H9 (cell line): Measurements from ENCODE around the gene JPT2. TPM values are rescaled to one million over a fixed set of nuclear protein-coding genes. Genes with fewer than 3 reads are reported as not detected.
"Not testable (repeated sequence)": the region's sequence is repeated elsewhere in the genome, so short reads cannot be mapped to it uniquely, and the experiment has no call there.

Experiments used
- DNase-seq: peaks from one replicate; pipeline ENCODE4 v3.0.0-alpha.2; 2017
- H2AFZ ChIP-seq: one replicate; pipeline ENCODE4 v1.6.1; 2013; ENCODE audit warnings: mild to moderate bottlenecking, low read length, control low read depth, moderate library complexity
- H2AK5ac ChIP-seq: 2 replicates; pipeline ENCODE4 v1.6.1; 2013; ENCODE audit warnings: low read length, control low read depth, mixed read lengths; ENCODE audit not compliant: insufficient read length
- H2BK120ac ChIP-seq: one replicate; pipeline ENCODE4 v1.6.1; 2013; ENCODE audit warnings: low read depth, mild to moderate bottlenecking, low read length, control low read depth, inconsistent platforms; ENCODE audit not compliant: poor library complexity, severe bottlenecking
- H2BK12ac ChIP-seq: 2 replicates; pipeline ENCODE4 v1.6.1; 2013; ENCODE audit warnings: low read length, control low read depth, mixed read lengths, low read depth; ENCODE audit not compliant: insufficient read length
- H2BK15ac ChIP-seq: 2 replicates; pipeline ENCODE4 v1.6.1; 2013; ENCODE audit warnings: low read depth, low read length, control low read depth
- H2BK20ac ChIP-seq: one replicate; pipeline ENCODE4 v1.6.1; 2013; ENCODE audit warnings: low read depth, mild to moderate bottlenecking, low read length, control low read depth, inconsistent platforms; ENCODE audit not compliant: poor library complexity, severe bottlenecking
- H2BK5ac ChIP-seq: 2 replicates; pipeline ENCODE4 v1.6.1; 2013; ENCODE audit warnings: low read length, control low read depth, mixed read lengths; ENCODE audit not compliant: insufficient read length
- H3K14ac ChIP-seq: 2 replicates; pipeline ENCODE4 v1.6.1; 2013; ENCODE audit warnings: low read length, control low read depth; ENCODE audit not compliant: insufficient read depth
- H3K18ac ChIP-seq: 2 replicates; pipeline ENCODE4 v1.6.1; 2013; ENCODE audit warnings: low read depth, mild to moderate bottlenecking, mixed read lengths, low read length, control low read depth; ENCODE audit not compliant: insufficient read length
- H3K23ac ChIP-seq: 2 replicates; pipeline ENCODE4 v1.6.1; 2013; ENCODE audit warnings: low read length, control low read depth, mixed read lengths, low read depth; ENCODE audit not compliant: insufficient read length
- H3K23me2 ChIP-seq: 2 replicates; pipeline ENCODE4 v1.6.1; 2013; ENCODE audit warnings: low read depth, mild to moderate bottlenecking, mixed read lengths, low read length, control low read depth; ENCODE audit not compliant: insufficient read length, poor library complexity, severe bottlenecking
- H3K27ac ChIP-seq: 2 replicates; pipeline ENCODE4 v1.5.1; 2013; ENCODE audit warnings: low read length, control low read depth, mixed read lengths, low read depth; ENCODE audit not compliant: insufficient read length
- H3K27me3 ChIP-seq: 2 replicates; pipeline ENCODE4 v1.6.1; 2013; ENCODE audit warnings: low read length, control low read depth, inconsistent platforms; ENCODE audit not compliant: insufficient read depth
- H3K4ac ChIP-seq: 2 replicates; pipeline ENCODE4 v1.6.1; 2013; ENCODE audit warnings: low read depth, mild to moderate bottlenecking, control low read depth, inconsistent platforms, low read length, moderate library complexity
- H3K4me1 ChIP-seq: 2 replicates; pipeline ENCODE4 v1.6.1; 2013; ENCODE audit warnings: low read length, control low read depth, inconsistent platforms; ENCODE audit not compliant: insufficient read depth
- H3K4me2 ChIP-seq: 2 replicates; pipeline ENCODE4 v1.6.1; 2013; ENCODE audit warnings: low read length, control low read depth, mixed read lengths; ENCODE audit not compliant: insufficient read length, insufficient read depth
- H3K56ac ChIP-seq: 2 replicates; pipeline ENCODE4 v1.6.1; 2013; ENCODE audit warnings: low read depth, mild to moderate bottlenecking, mixed read lengths, low read length, control low read depth; ENCODE audit not compliant: insufficient read length
- H3K79me1 ChIP-seq: 2 replicates; pipeline ENCODE4 v1.6.1; 2013; ENCODE audit warnings: low read depth, mild to moderate bottlenecking, moderate library complexity, low read length, control low read depth, inconsistent platforms; ENCODE audit not compliant: insufficient read depth, poor library complexity, severe bottlenecking
- H3K79me2 ChIP-seq: 2 replicates; pipeline ENCODE4 v1.6.1; 2013; ENCODE audit warnings: low read length, control low read depth, inconsistent platforms; ENCODE audit not compliant: insufficient read depth
- H3K9ac ChIP-seq: 2 replicates; pipeline ENCODE4 v1.6.1; 2013; ENCODE audit warnings: low read length, control low read depth, mixed read lengths; ENCODE audit not compliant: insufficient read length; ENCODE audit errors: extremely low read depth
- H3K9me3 ChIP-seq: one replicate; pipeline ENCODE4 v1.6.1; 2013; ENCODE audit warnings: low read depth, low read length, inconsistent platforms; ENCODE audit not compliant: control insufficient read depth
- H3T11ph ChIP-seq: one replicate; pipeline ENCODE4 v1.6.1; 2013; ENCODE audit warnings: mild to moderate bottlenecking, low read length, control low read depth, inconsistent platforms
- H4K20me1 ChIP-seq: one replicate; pipeline ENCODE4 v1.6.1; 2013; ENCODE audit not compliant: control insufficient read depth, insufficient read length, insufficient read depth
- H4K5ac ChIP-seq: 2 replicates; pipeline ENCODE4 v1.6.1; 2013; ENCODE audit warnings: low read depth, mild to moderate bottlenecking, mixed read lengths, low read length, control low read depth; ENCODE audit not compliant: insufficient read length
- H4K8ac ChIP-seq: replicated peaks from 2 replicates; pipeline ENCODE4 v1.6.1; 2013; ENCODE audit warnings: low read length, control low read depth, mixed read lengths, low read depth; ENCODE audit not compliant: insufficient read length
- H4K91ac ChIP-seq: 2 replicates; pipeline ENCODE4 v1.6.1; 2013; ENCODE audit warnings: low read depth, mild to moderate bottlenecking, moderate library complexity, mixed read lengths, low read length, control low read depth; ENCODE audit not compliant: insufficient read length
- H3K27ac Mint-ChIP-seq, 3 experiments: 2 replicates in 2 of 3; 3 replicates in 1 of 3; pipeline ENCODE4 v1.8.0; 2020 to 2021; ENCODE audit warnings: mixed read lengths in 3 of 3, mild to moderate bottlenecking in 1 of 3, moderate library complexity in 1 of 3
- H3K27me3 Mint-ChIP-seq: 2 replicates; pipeline ENCODE4 v1.8.0; 2021; ENCODE audit warnings: low read depth, mild to moderate bottlenecking, moderate library complexity, mixed read lengths
- H3K36me3 Mint-ChIP-seq, 3 experiments: 2 replicates in 2 of 3; 3 replicates in 1 of 3; pipeline ENCODE4 v1.8.0; 2020 to 2021; ENCODE audit warnings: low read depth in 3 of 3, mixed read lengths in 3 of 3; ENCODE audit not compliant: insufficient read depth in 1 of 3
- H3K4me1 Mint-ChIP-seq, 2 experiments: 2 replicates each; pipeline ENCODE4 v1.8.0; 2020; ENCODE audit warnings: mixed read lengths in 2 of 2
- H3K4me3 Mint-ChIP-seq, 2 experiments: 2 replicates in 1 of 2; 3 replicates in 1 of 2; pipeline ENCODE4 v1.8.0; 2020 to 2021; ENCODE audit warnings: mild to moderate bottlenecking in 2 of 2, mixed read lengths in 2 of 2, moderate library complexity in 1 of 2
- H3K9me3 Mint-ChIP-seq, 2 experiments: 2 replicates in 1 of 2; 3 replicates in 1 of 2; pipeline ENCODE4 v1.8.0; 2020; ENCODE audit warnings: mild to moderate bottlenecking in 2 of 2, mixed read lengths in 2 of 2, moderate library complexity in 1 of 2
- CTCF ChIP-seq: fragments of 200-600 bp; sonication (generic); conservative IDR thresholded peaks from 3 replicates; pipeline ENCODE4 v1.8.0; 2021; ENCODE audit warnings: antibody characterized with exemption, mild to moderate bottlenecking
- WGBS: extraction: QIAGEN DNeasy Blood & Tissue Kit; methylation state at CpG from one replicate; pipeline ENCODE4 v1.1.7; 2013; ENCODE audit warnings: missing lambda C conversion rate, low lambda C conversion rate, mixed read lengths; ENCODE audit not compliant: insufficient read length; ENCODE audit errors: extremely low coverage; 5-methylcytosine and 5-hydroxymethylcytosine counted together
- total RNA-seq: library from RNA; stranded (reverse); gene quantifications from 2 replicates; pipeline ENCODE4 v1.2.1, GENCODE V29; 2021

The JPT2 gene
- total RNA-seq, 1 experiment from 2014 or later: 206 TPM

- no peak overlapping the region for H3K23ac ChIP-seq
- no peak overlapping the region for H3K18ac ChIP-seq
- no peaks in the 10 kb centered on the region for H3K27me3 ChIP-seq
- H3K4ac ChIP-seq: no peak overlapping the region
- peaks cover 4% of the 10 kb centered on the region; the same call in 1 of the 2 replicates for H3K79me2 ChIP-seq
- Mint-ChIP-seq H3K36me3 (peaks cover 0 to under 1% (median under 1%) of the 10 kb centered on the region in 3 experiments; a peak in 2 of 7 replicates), H3K4me3 (no peak overlapping the region), H3K27ac (peak overlapping the region in 2 of 3 experiments; percentile 11 to 44; a peak in 2 of 7 replicates), H3K9me3 (no peaks in the 10 kb centered on the region), H3K4me1 (peaks cover 27% of the 10 kb centered on the region in 2 experiments), H3K27me3 (no peaks in the 10 kb centered on the region)
- no peak overlapping the region for H3K4me2 ChIP-seq
- H3K14ac ChIP-seq: no peak overlapping the region
- no peak overlapping the region for H4K5ac ChIP-seq
- no peak overlapping the region for H2BK12ac ChIP-seq
- H3K79me1 ChIP-seq: peaks cover 13% of the 10 kb centered on the region
- H4K8ac ChIP-seq: no peak overlapping the region
- no peaks in the 10 kb centered on the region for H4K20me1 ChIP-seq
- DNase-seq: no peak
- no peak overlapping the region for H2BK5ac ChIP-seq
- H3K27ac ChIP-seq: no peak overlapping the region
- WGBS: no CpG with 5 or more reads among the region's 12 CpGs
- H3K56ac ChIP-seq: no peak overlapping the region
- no peak overlapping the region for H3T11ph ChIP-seq
- no peak overlapping the region for H3K9ac ChIP-seq
- H3K9me3 ChIP-seq: no peaks in the 10 kb centered on the region
- H2BK15ac ChIP-seq: no peak overlapping the region
- H3K23me2 ChIP-seq: no peaks in the 10 kb centered on the region
- H4K91ac ChIP-seq: no peak overlapping the region
- no peak overlapping the region for H2AK5ac ChIP-seq
- H2BK20ac ChIP-seq: no peak overlapping the region
- H2BK120ac ChIP-seq: no peak overlapping the region
- no peak overlapping the region for H2AFZ ChIP-seq
- H3K4me1 ChIP-seq: no peaks in the 10 kb centered on the region
- TF ChIP-seq CTCF: no peak
These were observed 37.1 kb downstream of the JPT2 start for GRCh38 chr16:1715220-1715619.

- not testable (repeated sequence) for H3K4me1 ChIP-seq, H3K9me3 ChIP-seq, H4K8ac ChIP-seq, H3T11ph ChIP-seq, H2AFZ ChIP-seq, H3K23me2 ChIP-seq, H3K27ac ChIP-seq, H3K9me3 Mint-ChIP-seq, H3K14ac ChIP-seq, H3K56ac ChIP-seq, H2BK15ac ChIP-seq, DNase-seq, H4K20me1 ChIP-seq, H4K91ac ChIP-seq, H2BK120ac ChIP-seq, H3K27me3 ChIP-seq, H3K4me3 Mint-ChIP-seq, H3K18ac ChIP-seq, H2BK5ac ChIP-seq, H3K36me3 Mint-ChIP-seq, H2AK5ac ChIP-seq, H3K4ac ChIP-seq, H3K9ac ChIP-seq, H3K27ac Mint-ChIP-seq, H3K79me2 ChIP-seq, H3K23ac ChIP-seq, H3K79me1 ChIP-seq, H2BK20ac ChIP-seq, H3K27me3 Mint-ChIP-seq, H2BK12ac ChIP-seq, H4K5ac ChIP-seq, H3K4me2 ChIP-seq
- no CpG with 5 or more reads among the region's 10 CpGs for WGBS
- H3K4me1 Mint-ChIP-seq: peaks cover 15 to 18% of the 10 kb centered on the region in 2 experiments
These were observed 40.2 kb downstream of the JPT2 start for GRCh38 chr16:1718236-1718635.
